HG02884 (cell line): ENCODE data around the gene AMOTL1.
"Not testable (repeated sequence)": the region's sequence is repeated elsewhere in the genome, so short reads cannot be mapped to it uniquely, and the experiment has no call there.

Source experiments
- ATAC-seq: cut with Tn5 transposase; IDR thresholded peaks from one replicate; pipeline ENCODE4 v1.9.1; 2021; ENCODE audit warnings: mild to moderate bottlenecking, moderate library complexity; ENCODE audit not compliant: unreplicated experiment

AMOTL1 gene

GRCh38 chr11:94876222-94876621 lies 108.1 kb downstream of the AMOTL1 start:
- ATAC-seq, result no peak

GRCh38 chr11:94876645-94877442 lies 108.7 kb downstream of the AMOTL1 start:
- ATAC-seq, result peak; percentile 98

- no peak for ATAC-seq
These were observed 109.5 kb downstream of the AMOTL1 start for GRCh38 chr11:94877443-94878200.

GRCh38 chr11:94879006-94879405 lies 110.8 kb downstream of the AMOTL1 start:
- no peak for ATAC-seq

- ATAC-seq, result no peak
These were observed 112.1 kb downstream of the AMOTL1 start for GRCh38 chr11:94880216-94880615.

- ATAC-seq, result no peak
These were observed 114.8 kb downstream of the AMOTL1 start for GRCh38 chr11:94882931-94883330.

- no peak for ATAC-seq
These were observed 115.7 kb downstream of the AMOTL1 start for GRCh38 chr11:94883878-94884277.

- no peak for ATAC-seq
These were observed 116.2 kb downstream of the AMOTL1 start for GRCh38 chr11:94884376-94884775.

- no peak for ATAC-seq
These were observed 117.0 kb downstream of the AMOTL1 start for GRCh38 chr11:94885133-94885532.

- no peak for ATAC-seq
These were observed 117.4 kb downstream of the AMOTL1 start for GRCh38 chr11:94885581-94885980.

GRCh38 chr11:94888204-94888603 lies 120.0 kb downstream of the AMOTL1 start:
- no peak for ATAC-seq

GRCh38 chr11:94895451-94895850 lies 127.3 kb downstream of the AMOTL1 start:
- no peak for ATAC-seq

- no peak for ATAC-seq
These were observed 127.8 kb downstream of the AMOTL1 start for GRCh38 chr11:94895971-94896370.

GRCh38 chr11:94897330-94897768 lies 129.2 kb downstream of the AMOTL1 start:
- no peak for ATAC-seq

GRCh38 chr11:94907226-94907625 lies 139.1 kb downstream of the AMOTL1 start:
- no peak for ATAC-seq

- ATAC-seq, result no peak
These were observed 141.2 kb downstream of the AMOTL1 start for GRCh38 chr11:94909371-94909820.

GRCh38 chr11:94910270-94910669 lies 142.1 kb downstream of the AMOTL1 start:
- ATAC-seq, result no peak

GRCh38 chr11:94910779-94911178 lies 142.6 kb downstream of the AMOTL1 start:
- no peak for ATAC-seq

GRCh38 chr11:94912806-94913205 lies 144.7 kb downstream of the AMOTL1 start:
- no peak for ATAC-seq

- ATAC-seq, result not testable (repeated sequence)
These were observed 145.7 kb downstream of the AMOTL1 start for GRCh38 chr11:94913718-94914394.

- ATAC-seq, result no peak
These were observed 152.2 kb downstream of the AMOTL1 start for GRCh38 chr11:94920311-94920710.
